Measurements from ENCODE around the gene DOCK6. TPM values are rescaled to one million over a fixed set of nuclear protein-coding genes. Genes with fewer than 3 reads are reported as not detected.

DOCK6 gene
- total RNA-seq, 1 experiment from 2014 or later = 57.9 TPM

- Histone ChIP-seq H2BK12ac (ENCODE audit: insufficient read length, low read depth, low read length) (no peak overlapping the region), H3K23ac (ENCODE audit: insufficient read length, low read depth, low read length) (no peak overlapping the region), H4K20me1 (ENCODE audit: control insufficient read depth, insufficient read depth, insufficient read length) (peaks cover 3% of the 10 kb centered on the region), H3K9me3 (ENCODE audit: control insufficient read depth, low read depth, low read length) (no peaks in the 10 kb centered on the region), H4K8ac (replicated peaks; ENCODE audit: insufficient read length, low read depth, low read length) (no peak overlapping the region), H2BK20ac (ENCODE audit: low read depth, low read length, poor library complexity, severe bottlenecking) (no peak overlapping the region), H3K27ac (ENCODE audit: insufficient read length, low read depth, low read length) (no peak overlapping the region), H2BK15ac (ENCODE audit: low read depth, low read length) (no peak overlapping the region), H3K18ac (ENCODE audit: insufficient read length, low read depth, low read length) (no peak overlapping the region), H3K4ac (ENCODE audit: low read depth, low read length) (no peak overlapping the region), H3K4me2 (ENCODE audit: insufficient read depth, insufficient read length, low read length) (no peak overlapping the region), H3K4me1 (ENCODE audit: insufficient read depth, low read length) (no peaks in the 10 kb centered on the region), H3K79me1 (ENCODE audit: insufficient read depth, low read depth, low read length, poor library complexity, severe bottlenecking) (no peaks in the 10 kb centered on the region), H3K79me2 (ENCODE audit: insufficient read depth, low read length) (no peaks in the 10 kb centered on the region), H3K9ac (ENCODE audit: extremely low read depth, insufficient read length, low read length) (no peak overlapping the region), H2BK120ac (ENCODE audit: low read depth, low read length, poor library complexity, severe bottlenecking) (no peak overlapping the region), H2AK5ac (ENCODE audit: insufficient read length, low read length) (no peak overlapping the region), H2AFZ (ENCODE audit: low read length) (no peak overlapping the region), H3K56ac (ENCODE audit: insufficient read length, low read depth, low read length) (no peak overlapping the region), H2BK5ac (ENCODE audit: insufficient read length, low read length) (no peak overlapping the region), H3T11ph (ENCODE audit: low read length) (no peak overlapping the region), H4K91ac (ENCODE audit: insufficient read length, low read depth, low read length) (no peak overlapping the region), H3K27me3 (ENCODE audit: insufficient read depth, low read length) (no peaks in the 10 kb centered on the region), H3K23me2 (ENCODE audit: insufficient read length, low read depth, low read length, poor library complexity, severe bottlenecking) (no peaks in the 10 kb centered on the region), H3K14ac (ENCODE audit: insufficient read depth, low read length) (no peak overlapping the region), H4K5ac (ENCODE audit: insufficient read length, low read depth, low read length) (no peak overlapping the region)
- no peak overlapping the region for H3K27ac Mint-ChIP-seq
- peaks cover 0 to 4% of the 10 kb centered on the region in 2 experiments; a peak in 1 of 4 replicates for H3K4me1 Mint-ChIP-seq
- H3K4me3 Mint-ChIP-seq = no peak overlapping the region
- WGBS (ENCODE audit: extremely low coverage, insufficient read length, low lambda C conversion rate) = no CpG with 5 or more reads among the region's 4 CpGs
- no peaks in the 10 kb centered on the region for H3K9me3 Mint-ChIP-seq
- H3K27me3 Mint-ChIP-seq (ENCODE audit: low read depth) = no peaks in the 10 kb centered on the region
- TF ChIP-seq CTCF (conservative IDR thresholded peaks at IDR 0.05) = no peak
- peaks cover 14 to 43% (median 39%) of the 10 kb centered on the region in 3 experiments; a peak in 6 of 7 replicates for H3K36me3 Mint-ChIP-seq (ENCODE audit: insufficient read depth in 1 of 3, low read depth in 3 of 3)
- no peak for DNase-seq
These were observed 11.1 kb downstream of the DOCK6 start for GRCh38 chr19:11251217-11251616.

Measured in H9 (cell line).